D721Med (cell line): Measurements from ENCODE around the gene C5orf15.

Experiments used
- DNase-seq: peaks from one replicate; pipeline ENCODE4 v3.0.0; 2011; ENCODE audit warnings: low spot score; ENCODE audit not compliant: insufficient read length
- FAIRE-seq: peaks from 2 replicates; lab custom pipeline; 2011; peaks lifted over from hg19 to GRCh38; lab: Jason Lieb, UNC
- TF ChIP-seq, protein P1 (sequence below): IDR thresholded peaks from 2 replicates; pipeline ENCODE4 v1.5.1; 2012; ENCODE audit warnings: mild to moderate bottlenecking, control low read depth; ENCODE audit not compliant: insufficient read depth; ENCODE audit errors: missing control alignments

The C5orf15 gene

GRCh38 chr5:133912951-133913350, 55.5 kb downstream of the C5orf15 start:
- TF ChIP-seq, protein P1, sequence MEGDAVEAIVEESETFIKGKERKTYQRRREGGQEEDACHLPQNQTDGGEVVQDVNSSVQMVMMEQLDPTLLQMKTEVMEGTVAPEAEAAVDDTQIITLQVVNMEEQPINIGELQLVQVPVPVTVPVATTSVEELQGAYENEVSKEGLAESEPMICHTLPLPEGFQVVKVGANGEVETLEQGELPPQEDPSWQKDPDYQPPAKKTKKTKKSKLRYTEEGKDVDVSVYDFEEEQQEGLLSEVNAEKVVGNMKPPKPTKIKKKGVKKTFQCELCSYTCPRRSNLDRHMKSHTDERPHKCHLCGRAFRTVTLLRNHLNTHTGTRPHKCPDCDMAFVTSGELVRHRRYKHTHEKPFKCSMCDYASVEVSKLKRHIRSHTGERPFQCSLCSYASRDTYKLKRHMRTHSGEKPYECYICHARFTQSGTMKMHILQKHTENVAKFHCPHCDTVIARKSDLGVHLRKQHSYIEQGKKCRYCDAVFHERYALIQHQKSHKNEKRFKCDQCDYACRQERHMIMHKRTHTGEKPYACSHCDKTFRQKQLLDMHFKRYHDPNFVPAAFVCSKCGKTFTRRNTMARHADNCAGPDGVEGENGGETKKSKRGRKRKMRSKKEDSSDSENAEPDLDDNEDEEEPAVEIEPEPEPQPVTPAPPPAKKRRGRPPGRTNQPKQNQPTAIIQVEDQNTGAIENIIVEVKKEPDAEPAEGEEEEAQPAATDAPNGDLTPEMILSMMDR, result no peak
- FAIRE-seq (no peak), DNase-seq (no peak)

- TF ChIP-seq, protein P1, result no peak
- FAIRE-seq, result no peak
- no peak for DNase-seq
Observed at GRCh38 chr5:133910571-133910970, 57.9 kb downstream of the C5orf15 start.

DNA sequence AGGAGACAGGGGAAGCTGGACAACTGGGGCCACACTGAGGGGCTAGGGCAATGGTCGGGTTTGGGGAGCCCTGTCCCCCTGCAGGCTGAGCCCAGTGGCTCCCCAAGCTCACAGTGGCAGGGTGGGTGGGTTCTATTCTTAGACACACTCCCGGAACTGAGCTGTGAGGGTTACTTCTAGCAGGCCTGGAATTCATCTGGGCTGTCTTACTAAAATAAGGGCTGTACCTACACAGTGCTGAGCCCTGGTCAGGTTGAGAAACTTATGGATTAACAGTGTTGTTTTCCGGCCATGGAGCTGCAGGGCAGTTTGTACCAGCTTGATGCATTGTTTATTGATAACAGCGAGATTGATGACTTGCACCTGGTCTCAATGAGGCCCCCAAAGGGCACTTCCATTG, 58.8 kb downstream of the C5orf15 start:
- TF ChIP-seq, protein P1, result no peak
- no peak for FAIRE-seq

GRCh38 chr5:133907075-133907474, 61.4 kb downstream of the C5orf15 start:
- TF ChIP-seq, protein P1, result no peak
- no peak for FAIRE-seq
- no peak for DNase-seq

More for the DNA sequence above, 58.8 kb downstream of the C5orf15 start:
- no peak for DNase-seq

DNA sequence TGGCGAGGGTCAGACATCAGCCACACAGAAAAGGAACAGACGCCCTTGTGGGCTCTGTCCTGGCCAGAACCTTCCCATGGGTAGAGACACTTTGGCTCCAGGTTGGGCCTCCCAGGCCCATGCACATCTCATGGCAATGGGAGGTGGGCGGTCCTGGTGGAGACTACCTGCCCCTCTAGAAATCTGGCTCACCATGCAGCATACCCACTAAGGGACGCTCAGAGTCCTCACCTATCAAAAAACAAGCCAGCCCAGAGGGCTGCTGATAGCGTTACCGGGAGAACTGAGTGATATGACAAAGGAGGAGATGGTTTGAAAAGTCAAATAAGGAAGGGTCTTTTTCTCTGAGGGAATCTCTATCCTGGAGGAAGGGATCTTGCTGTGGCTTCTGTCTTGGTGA, 62.1 kb downstream of the C5orf15 start:
- FAIRE-seq, result no peak
- no peak for DNase-seq
- TF ChIP-seq, protein P1, result no peak
